ENCODE data around the gene PHLDB3. TPM values are rescaled to one million over a fixed set of nuclear protein-coding genes. Genes with fewer than 3 reads are reported as not detected.

Gene PHLDB3
- total and polyA plus RNA-seq, 2 of the 13 experiments (the other 11 are each of a cell fraction or from before 2014, with no cell fraction given): 11.3 to 14.5 TPM

DNA sequence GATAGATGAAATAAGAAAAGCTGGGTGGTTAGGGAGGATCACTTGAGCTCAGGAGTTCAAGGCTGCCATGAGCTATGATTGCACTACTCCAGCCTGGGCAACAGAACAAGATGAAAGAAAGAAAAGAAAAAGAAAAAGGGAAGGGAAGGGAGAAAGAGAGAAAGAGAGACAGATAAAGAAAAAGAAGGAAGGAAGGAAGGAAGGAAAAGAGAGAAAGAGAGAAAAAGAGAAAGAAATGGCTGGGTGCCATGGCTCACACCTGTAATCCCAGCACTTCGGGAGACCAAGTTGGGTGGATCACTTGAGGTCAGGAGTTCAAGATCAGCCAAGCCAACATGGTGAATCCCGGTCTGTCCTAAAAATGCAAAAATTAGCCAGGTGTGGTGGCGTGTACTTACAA is 68.8 kb downstream of the PHLDB3 start:
- Histone ChIP-seq H3K9me3 (ENCODE audit: low read length) (no peaks in the 10 kb centered on the region), H4K20me1 (ENCODE audit: insufficient read depth, low read length) (no peaks in the 10 kb centered on the region), H3K4me3 (replicated peaks in 1 of 3; ENCODE audit: insufficient read depth in 1 of 3, low read depth in 2 of 3, low read length in 3 of 3) (no peak overlapping the region), H3K4me1 (ENCODE audit: insufficient read depth, low read length) (no peaks in the 10 kb centered on the region), H3K4me2 (ENCODE audit: low read depth, low read length) (no peak overlapping the region), H3K9ac (ENCODE audit: insufficient read depth, low read depth, low read length) (no peak overlapping the region), H3K36me3 (replicated peaks in 1 of 2; ENCODE audit: control insufficient read depth in 1 of 2, insufficient read depth in 2 of 2, low read length in 2 of 2) (no peaks in the 10 kb centered on the region), H3K27me3 (ENCODE audit: control insufficient read depth in 1 of 2, insufficient read depth in 2 of 2, low read length in 2 of 2) (peaks cover 0 to 9% of the 10 kb centered on the region in 2 experiments; a peak in 1 of 5 replicates), H3K79me2 (ENCODE audit: insufficient read depth, low read length) (no peaks in the 10 kb centered on the region), H2AFZ (ENCODE audit: low read length) (no peak overlapping the region), H3K27ac (ENCODE audit: extremely low read length, insufficient read depth, low read length) (no peak overlapping the region)
- TF ChIP-seq ZNF331 (CRISPR knock-in tag; IDR thresholded peaks at IDR 0.05) (no peak), ZNF776 (CRISPR knock-in tag; IDR thresholded peaks at IDR 0.05) (no peak), CBX2 (IDR thresholded peaks at IDR 0.05; ENCODE audit: low read depth, low read length) (no peak), CBX2 (CRISPR knock-in tag; IDR thresholded peaks at IDR 0.05; ENCODE audit: low read depth) (no peak), DR1 (CRISPR knock-in tag; IDR thresholded peaks at IDR 0.05) (no peak), MXD4 (CRISPR knock-in tag; IDR thresholded peaks at IDR 0.05) (no peak), PHF21A (CRISPR knock-in tag; IDR thresholded peaks at IDR 0.05) (no peak), FOXK2 (IDR thresholded peaks at IDR 0.05) (no peak)
- TF ChIP-seq, protein P1, sequence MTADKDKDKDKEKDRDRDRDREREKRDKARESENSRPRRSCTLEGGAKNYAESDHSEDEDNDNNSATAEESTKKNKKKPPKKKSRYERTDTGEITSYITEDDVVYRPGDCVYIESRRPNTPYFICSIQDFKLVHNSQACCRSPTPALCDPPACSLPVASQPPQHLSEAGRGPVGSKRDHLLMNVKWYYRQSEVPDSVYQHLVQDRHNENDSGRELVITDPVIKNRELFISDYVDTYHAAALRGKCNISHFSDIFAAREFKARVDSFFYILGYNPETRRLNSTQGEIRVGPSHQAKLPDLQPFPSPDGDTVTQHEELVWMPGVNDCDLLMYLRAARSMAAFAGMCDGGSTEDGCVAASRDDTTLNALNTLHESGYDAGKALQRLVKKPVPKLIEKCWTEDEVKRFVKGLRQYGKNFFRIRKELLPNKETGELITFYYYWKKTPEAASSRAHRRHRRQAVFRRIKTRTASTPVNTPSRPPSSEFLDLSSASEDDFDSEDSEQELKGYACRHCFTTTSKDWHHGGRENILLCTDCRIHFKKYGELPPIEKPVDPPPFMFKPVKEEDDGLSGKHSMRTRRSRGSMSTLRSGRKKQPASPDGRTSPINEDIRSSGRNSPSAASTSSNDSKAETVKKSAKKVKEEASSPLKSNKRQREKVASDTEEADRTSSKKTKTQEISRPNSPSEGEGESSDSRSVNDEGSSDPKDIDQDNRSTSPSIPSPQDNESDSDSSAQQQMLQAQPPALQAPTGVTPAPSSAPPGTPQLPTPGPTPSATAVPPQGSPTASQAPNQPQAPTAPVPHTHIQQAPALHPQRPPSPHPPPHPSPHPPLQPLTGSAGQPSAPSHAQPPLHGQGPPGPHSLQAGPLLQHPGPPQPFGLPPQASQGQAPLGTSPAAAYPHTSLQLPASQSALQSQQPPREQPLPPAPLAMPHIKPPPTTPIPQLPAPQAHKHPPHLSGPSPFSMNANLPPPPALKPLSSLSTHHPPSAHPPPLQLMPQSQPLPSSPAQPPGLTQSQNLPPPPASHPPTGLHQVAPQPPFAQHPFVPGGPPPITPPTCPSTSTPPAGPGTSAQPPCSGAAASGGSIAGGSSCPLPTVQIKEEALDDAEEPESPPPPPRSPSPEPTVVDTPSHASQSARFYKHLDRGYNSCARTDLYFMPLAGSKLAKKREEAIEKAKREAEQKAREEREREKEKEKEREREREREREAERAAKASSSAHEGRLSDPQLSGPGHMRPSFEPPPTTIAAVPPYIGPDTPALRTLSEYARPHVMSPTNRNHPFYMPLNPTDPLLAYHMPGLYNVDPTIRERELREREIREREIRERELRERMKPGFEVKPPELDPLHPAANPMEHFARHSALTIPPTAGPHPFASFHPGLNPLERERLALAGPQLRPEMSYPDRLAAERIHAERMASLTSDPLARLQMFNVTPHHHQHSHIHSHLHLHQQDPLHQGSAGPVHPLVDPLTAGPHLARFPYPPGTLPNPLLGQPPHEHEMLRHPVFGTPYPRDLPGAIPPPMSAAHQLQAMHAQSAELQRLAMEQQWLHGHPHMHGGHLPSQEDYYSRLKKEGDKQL (CRISPR knock-in tag; IDR thresholded peaks at IDR 0.05; ENCODE audit: low read depth): no peak
- ChIA-PET CTCF (ENCODE audit: low intra/inter-chr PET ratio, low total read pairs) (no interaction called here), POLR2A (no interaction called here)
- DNase-seq (ENCODE audit: low spot score) (no peak), ATAC-seq (no peak), FAIRE-seq (no peak)
- intact Hi-C loops (cut with micrococcal nuclease; ENCODE audit: unreplicated experiment): no loop called here
- WGBS (ENCODE audit: low lambda C conversion rate): 38% methylated on average over 3 of the region's 3 CpGs
- in situ Hi-C loops (cut with HindIII; ENCODE audit: extremely low pct_ligation_motif_present, low pct_unique_long_range_greater_than_20kb): no loop called here
- BruUV-seq (replicated peaks): no TSS peak
